ENCODE data around the gene KCNK15. TPM values are rescaled to one million over a fixed set of nuclear protein-coding genes. Genes with fewer than 3 reads are reported as not detected.
A peak's percentile ranks its signal among the peaks of the same experiment; 100 is the strongest.
"Not testable (repeated sequence)": the region's sequence is repeated elsewhere in the genome, so short reads cannot be mapped to it uniquely, and the experiment has no call there.

The KCNK15 gene
- 0.62 TPM in 1 of 2 replicates, not detected in the other for total RNA-seq (2014; rRNA removed; shearing (Covaris generic))

DNA sequence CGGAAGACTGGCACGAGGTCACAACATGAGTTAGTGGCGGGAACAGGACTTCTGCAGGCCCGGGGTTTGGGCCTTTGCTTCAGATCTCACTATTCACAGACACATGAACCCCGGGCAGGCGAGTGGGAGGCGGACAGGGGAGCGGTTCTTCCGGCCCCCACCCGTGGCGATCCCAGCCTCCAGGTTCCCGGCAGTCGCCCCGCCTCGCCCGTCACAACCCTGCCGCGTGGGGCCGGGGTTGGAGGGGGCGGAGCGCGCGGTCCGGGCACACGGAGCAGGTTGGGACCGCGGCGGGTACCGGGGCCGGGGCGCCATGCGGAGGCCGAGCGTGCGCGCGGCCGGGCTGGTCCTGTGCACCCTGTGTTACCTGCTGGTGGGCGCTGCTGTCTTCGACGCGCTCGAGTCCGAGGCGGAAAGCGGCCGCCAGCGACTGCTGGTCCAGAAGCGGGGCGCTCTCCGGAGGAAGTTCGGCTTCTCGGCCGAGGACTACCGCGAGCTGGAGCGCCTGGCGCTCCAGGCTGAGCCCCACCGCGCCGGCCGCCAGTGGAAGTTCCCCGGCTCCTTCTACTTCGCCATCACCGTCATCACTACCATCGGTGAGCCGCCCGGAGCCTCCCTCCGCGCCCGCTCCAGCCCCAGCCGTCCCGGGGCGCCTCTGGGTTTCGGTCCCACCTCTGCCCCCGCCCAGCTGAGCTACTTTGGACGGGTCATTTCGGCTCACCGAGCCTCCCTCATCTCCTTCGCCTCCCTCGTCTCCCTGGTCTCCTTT, at the start of gene KCNK15:
KCNK15 (plus strand) TSS at position 268 of the 769 bp plus-strand sequence; CDS start at position 314, 46 bp downstream.
- no peak for DNase-seq (ENCODE audit: low spot score)

GRCh38 chr20:44696315-44696714, 49.4 kb upstream of the KCNK15 start:
- no peak for DNase-seq (ENCODE audit: low spot score)

DNA sequence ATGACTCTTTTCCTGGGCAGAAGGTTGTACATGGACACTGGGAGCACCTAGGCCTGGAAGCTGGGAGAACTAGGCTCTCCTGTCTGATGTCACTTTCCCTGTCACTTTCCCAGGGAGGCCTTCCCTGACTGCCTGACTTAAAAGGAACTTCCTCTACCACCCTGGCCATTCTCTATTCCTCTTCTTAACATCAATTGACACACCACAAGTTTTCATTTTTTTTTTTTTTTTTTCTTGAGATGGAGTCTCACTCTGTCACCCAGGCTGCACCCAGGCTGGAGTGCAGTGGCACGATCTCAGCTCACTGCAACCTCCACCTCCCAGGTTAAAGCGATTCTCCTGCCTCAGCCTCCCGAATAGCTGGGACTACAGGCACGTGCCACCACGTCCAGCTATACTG, 48.6 kb upstream of the KCNK15 start:
- DNase-seq (ENCODE audit: low spot score), result not testable (repeated sequence)

GRCh38 chr20:44698351-44698750, 47.3 kb upstream of the KCNK15 start:
- no peak for DNase-seq (ENCODE audit: low spot score)

GRCh38 chr20:44700306-44700705, 45.4 kb upstream of the KCNK15 start:
- DNase-seq (ENCODE audit: low spot score), result no peak

GRCh38 chr20:44701118-44701857, 44.4 kb upstream of the KCNK15 start:
- DNase-seq (ENCODE audit: low spot score), result no peak

DNA sequence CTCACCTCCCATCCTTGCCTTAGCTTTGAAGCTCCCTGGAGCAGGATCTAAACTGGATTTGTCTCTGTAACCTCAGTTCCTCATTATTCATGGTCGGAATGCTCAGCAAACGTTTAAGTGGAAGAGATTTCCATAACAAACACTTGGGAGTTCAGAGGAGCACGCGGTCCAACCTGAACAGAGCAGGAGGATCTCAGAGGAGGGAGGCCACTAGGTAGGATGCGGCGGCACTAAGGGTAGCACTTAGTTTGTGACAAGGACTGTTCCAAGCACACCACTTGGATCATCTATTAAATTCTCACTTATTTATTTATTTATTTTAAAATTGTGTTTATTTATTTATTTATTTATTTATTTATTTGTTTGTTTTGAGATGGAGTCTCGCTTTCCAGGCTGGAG, 43.8 kb upstream of the KCNK15 start:
- no peak for DNase-seq (ENCODE audit: low spot score)

DNA sequence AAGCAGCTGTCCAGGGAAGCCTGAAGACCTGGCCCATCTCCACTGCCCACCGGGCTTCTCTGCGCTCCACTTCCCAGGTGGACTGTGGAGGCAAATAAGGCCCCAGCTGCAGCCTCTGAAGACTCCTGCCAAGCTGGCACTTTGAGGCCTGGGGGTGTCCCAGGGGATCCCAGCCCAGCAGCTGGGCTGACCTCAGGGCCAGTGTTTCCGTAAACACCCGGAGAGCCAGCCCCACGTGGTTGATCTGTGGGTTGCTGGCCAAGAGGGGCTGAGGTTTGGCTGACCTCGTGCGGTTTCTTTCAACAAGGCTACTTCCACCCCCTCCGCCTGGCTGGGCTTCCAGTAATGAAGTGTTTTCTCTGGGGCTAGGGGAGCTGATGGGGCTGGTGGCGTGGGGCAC, 42.9 kb upstream of the KCNK15 start:
- DNase-seq (ENCODE audit: low spot score), result peak; percentile 93

GRCh38 chr20:44703183-44703925, 42.3 kb upstream of the KCNK15 start:
- DNase-seq (ENCODE audit: low spot score), result peak; percentile 48

- DNase-seq (ENCODE audit: low spot score), result no peak
These were observed 41.6 kb upstream of the KCNK15 start for GRCh38 chr20:44703956-44704488.

DNA sequence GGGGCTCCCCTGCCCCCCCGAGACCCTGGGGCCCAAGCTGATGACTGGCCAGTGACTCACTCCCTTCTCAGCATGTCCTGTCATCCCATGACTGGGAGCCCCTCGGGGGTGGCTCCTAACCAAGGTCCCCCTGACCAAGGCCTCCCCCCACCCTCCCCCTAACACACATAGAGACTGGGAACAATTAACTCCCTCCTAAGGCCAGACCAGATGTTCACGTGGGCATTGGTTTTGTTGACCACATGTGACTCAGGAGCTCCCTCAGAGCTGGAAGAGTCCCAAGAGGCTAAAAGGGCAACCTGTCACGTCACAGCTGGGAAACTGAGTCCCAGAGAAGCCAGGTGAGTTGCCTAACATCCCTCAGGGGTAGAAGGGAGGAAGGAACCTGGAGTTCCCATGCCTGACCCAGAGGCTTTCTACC, 41.1 kb upstream of the KCNK15 start:
- DNase-seq (ENCODE audit: low spot score), result peak; percentile 64

GRCh38 chr20:44705364-44706094, 40.1 kb upstream of the KCNK15 start:
- DNase-seq (ENCODE audit: low spot score), result no peak

- no peak for DNase-seq (ENCODE audit: low spot score)
These were observed 39.2 kb upstream of the KCNK15 start for GRCh38 chr20:44706301-44707017.

DNA sequence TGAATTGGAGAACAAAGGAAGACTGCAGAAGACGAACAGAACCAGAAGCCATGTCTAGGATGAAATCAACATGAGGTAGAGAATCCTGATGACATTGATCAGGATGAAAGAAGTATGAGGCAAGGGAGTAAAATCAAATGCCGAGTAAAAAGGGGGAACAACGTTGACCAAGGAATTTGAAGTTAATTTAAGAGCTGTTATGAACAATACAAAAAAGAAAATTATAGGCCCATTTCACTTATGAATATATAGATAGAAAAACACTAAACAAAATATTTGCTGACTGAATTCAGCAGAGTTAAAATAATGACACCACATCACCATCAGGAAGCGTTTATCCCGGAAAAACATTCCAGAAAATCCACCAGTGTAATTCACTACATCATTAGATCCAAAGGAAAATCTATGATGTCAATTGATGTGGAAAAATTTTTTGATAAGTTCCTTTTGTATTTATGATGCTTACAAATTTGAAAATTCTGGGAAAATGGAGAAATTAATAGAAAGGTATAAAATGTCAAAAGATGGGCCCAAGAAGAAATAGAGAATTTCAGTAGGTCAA, 38.6 kb upstream of the KCNK15 start:
- DNase-seq (ENCODE audit: low spot score), result no peak

DNA sequence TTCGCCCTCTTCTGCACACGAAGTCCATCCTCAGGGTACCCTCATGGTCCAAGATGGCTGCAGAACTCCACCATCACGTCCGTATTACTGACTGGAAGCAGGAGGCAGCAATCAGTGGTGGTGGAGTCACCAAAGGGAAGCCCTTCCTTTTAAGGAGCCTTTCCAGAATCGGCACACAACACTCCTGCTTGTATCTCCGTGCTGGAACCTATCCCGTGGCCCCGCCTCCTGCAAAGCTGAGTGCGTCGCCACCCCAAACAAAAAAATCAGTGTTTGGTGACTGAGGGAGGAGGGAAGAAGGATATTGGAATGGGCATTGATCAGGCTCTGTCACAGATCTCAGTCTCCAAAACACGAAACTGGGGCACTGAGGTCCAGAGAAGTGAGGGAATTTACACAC, 36.3 kb upstream of the KCNK15 start:
- DNase-seq (ENCODE audit: low spot score), result no peak

DNA sequence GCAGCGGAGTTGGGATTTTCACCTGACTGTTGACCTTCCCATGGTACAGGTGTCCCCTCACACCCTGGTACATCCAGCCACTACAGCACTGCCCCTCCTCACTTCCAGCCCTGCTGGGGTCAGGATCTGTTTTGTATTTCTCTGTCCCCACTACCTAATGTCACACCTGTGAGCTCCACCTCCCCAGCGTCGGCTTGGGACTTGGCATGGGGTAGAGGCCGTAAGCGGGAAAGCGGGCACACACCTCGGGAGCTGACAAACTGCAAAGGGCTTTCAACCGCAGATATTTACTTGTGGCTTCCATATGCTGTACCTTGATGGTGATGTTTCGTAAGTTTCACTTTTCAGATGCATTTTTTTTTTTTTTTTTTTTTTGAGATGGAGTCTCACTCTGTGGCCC, 35.9 kb upstream of the KCNK15 start:
- no peak for DNase-seq (ENCODE audit: low spot score)

GRCh38 chr20:44711237-44711636, 34.4 kb upstream of the KCNK15 start:
- no peak for DNase-seq (ENCODE audit: low spot score)

- no peak for DNase-seq (ENCODE audit: low spot score)
These were observed 31.5 kb upstream of the KCNK15 start for GRCh38 chr20:44714102-44714700.

- DNase-seq (ENCODE audit: low spot score), result peak; percentile 77
These were observed 30.8 kb upstream of the KCNK15 start, which contains the start of gene CCN5 for GRCh38 chr20:44714701-44715498. Gene CCN5, plus strand, starts transcription at chr20:44715369. Its CDS starts 22 bp downstream, at chr20:44715391.
